ENCODE results near the gene WDR33.

GRCh38 chr2:127718271-127718670, 92.7 kb downstream of the WDR33 start:
- TF ChIP-seq CTCF (IDR thresholded peaks at IDR 0.05; ENCODE audit: low read depth, low read length), result no peak
- TF ChIP-seq EZH2phosphoT487 (IDR thresholded peaks at IDR 0.05; ENCODE audit: low read depth), result no peak

Measured in OCI-LY3 (cell line).